GM19193 (cell line): ENCODE results near the gene HMGB3.

Experiments used
- POLR2A ChIP-seq: IDR thresholded peaks from 4 replicates; pipeline ENCODE4 v1.6.1; 2011; ENCODE audit not compliant: insufficient read depth, insufficient read length; ENCODE audit errors: extremely low read depth

HMGB3 gene

GRCh38 chrX:151006410-151007109, 23.4 kb downstream of the HMGB3 start:
- no peak for TF ChIP-seq POLR2A

GRCh38 chrX:151009582-151009981, 26.4 kb downstream of the HMGB3 start:
- no peak for TF ChIP-seq POLR2A

DNA sequence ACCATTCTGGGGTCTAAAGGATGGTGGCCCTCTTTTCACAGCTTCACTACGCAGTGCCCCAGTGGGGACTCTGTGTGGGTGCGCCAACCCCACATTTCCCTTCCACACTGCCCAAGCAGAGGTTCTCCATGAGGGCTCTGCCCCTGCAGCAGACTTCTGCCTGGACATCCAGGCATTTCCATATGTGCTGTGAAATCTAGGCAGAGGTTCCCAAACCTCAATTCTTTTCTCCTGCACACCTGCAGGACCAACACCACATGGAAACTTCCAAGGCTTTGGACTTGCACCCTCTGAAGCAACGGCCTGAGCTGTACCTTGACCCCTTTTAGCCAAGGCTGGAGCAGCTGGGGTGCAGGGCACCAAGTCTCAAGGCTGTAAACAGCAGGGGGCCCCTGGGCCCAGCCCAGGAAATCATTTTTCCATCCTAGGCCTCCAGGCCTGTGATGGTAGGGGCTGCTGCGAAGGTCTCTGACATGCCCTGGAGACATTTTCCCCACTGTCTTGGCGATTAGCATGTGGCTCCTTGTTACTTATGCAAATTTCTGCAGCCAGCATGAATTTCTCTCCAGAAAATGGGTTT, 30.1 kb downstream of the HMGB3 start:
- TF ChIP-seq POLR2A = no peak

- TF ChIP-seq POLR2A = no peak
These were observed 32.5 kb downstream of the HMGB3 start for GRCh38 chrX:151015684-151016083.

DNA sequence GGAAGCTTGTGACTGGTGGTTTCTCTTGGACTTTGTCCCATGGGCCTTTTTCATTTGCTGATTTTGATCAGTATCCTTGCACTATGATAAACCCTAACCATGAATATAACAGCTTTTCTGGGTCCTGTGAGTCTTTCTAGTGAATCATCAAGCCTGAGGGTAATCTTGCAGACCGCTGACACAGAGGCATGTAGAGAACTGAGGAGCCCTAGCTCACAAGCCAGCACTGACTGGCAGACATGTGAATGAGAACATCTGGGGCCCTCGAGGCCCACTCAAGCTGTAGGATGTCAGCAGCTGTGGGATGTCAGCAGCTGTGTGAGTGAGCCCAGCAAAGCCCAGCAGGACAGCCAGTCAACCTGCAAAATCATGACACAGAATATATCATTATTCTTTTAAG, 36.7 kb downstream of the HMGB3 start:
- no peak for TF ChIP-seq POLR2A

GRCh38 chrX:151030845-151031244, 47.7 kb downstream of the HMGB3 start:
- TF ChIP-seq POLR2A = no peak

- TF ChIP-seq POLR2A = no peak
These were observed 48.3 kb downstream of the HMGB3 start for GRCh38 chrX:151031391-151031975.

- TF ChIP-seq POLR2A = no peak
These were observed 56.2 kb downstream of the HMGB3 start for GRCh38 chrX:151039351-151039750.
